ENCODE results near the gene APBA2.

Gene APBA2

DNA sequence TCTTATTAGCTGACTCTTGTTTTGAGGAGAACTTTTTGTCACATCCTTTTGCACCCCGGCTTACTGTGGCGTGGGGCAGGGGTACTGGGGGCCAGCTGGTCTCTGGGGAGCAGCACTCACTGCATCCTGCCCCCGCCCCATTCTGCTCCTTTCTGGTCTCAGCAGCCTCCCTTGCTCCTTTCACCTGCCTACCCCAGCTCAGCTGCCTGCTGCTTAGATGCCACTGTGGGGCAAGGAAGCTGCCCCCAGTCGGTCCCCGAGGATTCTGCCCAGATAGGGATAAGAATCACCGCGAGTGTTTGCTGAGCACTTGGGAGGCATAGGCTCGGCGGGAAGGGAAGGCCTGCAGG is 32.0 kb downstream of the APBA2 start:
- no peak for DNase-seq

DNA sequence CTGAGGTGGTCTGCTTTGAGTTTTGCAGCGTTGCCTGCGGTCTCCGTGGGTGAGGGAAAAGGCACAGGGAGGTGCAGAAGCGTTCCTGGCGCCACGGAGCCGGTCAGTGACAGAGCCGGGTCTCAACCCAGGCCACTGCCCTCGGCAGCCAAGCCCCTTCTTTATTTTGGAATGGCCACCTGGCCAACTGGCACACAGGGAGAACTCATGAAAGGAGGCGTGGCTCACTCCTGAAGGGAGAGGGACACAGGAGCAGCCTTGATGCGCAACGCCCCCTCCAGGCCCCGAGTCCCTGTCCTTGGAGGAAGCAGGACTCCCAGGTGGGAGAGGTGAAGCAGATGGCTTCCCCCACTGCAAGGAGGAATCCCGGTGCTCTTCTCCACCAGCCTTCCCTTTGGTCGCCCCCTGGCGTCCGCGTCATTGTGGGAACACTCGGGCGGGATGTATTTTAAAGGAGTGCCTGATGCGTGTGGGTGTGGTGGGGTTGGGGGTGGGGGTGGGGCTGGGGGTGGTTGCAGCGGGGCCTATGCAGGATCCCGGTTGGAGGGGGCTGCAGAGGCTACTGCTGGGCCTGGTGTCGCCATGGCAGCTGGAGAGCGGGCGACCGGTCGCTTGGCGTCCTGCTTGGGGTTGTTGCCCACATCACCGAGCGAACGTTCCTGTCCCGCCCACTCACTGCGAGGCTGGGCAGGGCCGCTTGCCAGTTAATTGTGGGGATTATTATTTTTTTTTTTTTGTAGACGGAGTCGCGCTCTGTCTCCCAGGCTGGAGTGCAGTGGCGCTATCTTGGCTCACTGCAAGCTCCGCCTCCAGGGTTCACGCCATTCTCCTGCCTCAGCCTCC is 32.6 kb downstream of the APBA2 start:
- DNase-seq = no peak

DNA sequence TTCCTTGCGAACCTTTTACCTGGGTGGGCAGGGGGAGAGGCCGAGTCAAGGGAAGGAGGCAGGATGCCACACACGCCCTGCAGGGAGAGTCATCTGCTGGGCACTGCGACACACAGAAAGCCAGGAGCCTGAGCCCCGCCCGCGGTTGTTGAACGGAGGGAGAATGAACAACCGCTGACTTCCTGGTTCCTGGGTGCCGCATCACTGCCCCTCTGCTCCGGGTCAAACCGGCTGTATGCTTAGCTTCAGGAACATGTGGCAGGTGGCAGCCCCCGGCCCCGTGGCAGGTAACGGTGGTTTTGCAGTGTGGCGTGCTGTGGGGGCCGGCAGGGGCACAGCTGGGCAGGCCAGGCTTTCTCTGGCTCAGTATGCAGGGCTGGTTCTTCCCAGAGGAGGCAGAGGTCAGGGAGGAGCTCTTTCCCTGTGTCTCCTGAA is 33.4 kb downstream of the APBA2 start:
- peak in 1 of 2 donors; percentile 12 for DNase-seq

DNA sequence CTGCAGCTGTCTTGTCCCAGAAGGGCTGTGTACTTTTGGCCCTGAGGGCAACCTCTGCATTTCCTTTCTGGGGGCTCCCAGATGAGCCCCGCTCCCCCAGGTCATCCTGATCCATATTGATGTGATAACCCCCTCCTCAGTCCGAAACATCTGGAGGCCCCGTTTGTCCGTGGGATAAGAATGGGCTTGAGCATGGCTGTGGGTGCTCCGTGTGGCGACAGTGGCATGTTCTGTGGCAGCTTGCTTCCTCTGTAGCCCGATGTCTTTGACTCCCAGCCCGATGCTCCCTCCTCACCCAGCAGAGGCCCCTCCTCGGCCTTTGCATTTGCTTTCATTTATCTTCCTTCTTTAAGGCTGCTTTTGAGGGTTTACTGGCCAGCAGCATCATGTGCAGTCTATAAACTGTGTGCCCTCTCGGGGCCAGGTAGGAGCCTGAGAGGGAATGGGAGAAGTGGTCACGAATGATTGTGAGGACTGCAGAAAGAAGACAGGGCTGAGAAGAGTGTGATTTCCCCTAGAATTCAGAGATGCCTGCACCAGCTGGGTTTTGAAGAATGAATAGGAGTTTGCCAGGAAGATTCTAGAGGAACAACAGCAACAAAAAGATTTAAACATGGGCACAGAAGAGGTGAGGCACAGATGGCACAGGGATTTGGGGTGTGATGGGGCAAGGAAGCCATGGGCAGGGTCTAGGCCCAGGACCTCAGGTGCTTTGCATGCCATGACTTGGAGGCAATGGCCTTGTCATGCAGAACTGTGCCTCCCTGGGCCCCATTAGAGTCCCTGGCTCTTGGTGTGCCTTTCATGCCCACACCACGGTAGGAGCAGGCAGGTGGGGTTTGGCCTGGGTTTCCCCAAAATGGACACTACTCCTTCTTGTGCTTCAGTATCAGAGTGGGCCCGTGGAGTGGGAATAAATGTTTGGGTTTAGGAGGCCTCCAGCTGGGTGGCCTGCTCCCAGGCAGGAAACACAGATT is 34.2 kb downstream of the APBA2 start:
- DNase-seq = no peak

DNA sequence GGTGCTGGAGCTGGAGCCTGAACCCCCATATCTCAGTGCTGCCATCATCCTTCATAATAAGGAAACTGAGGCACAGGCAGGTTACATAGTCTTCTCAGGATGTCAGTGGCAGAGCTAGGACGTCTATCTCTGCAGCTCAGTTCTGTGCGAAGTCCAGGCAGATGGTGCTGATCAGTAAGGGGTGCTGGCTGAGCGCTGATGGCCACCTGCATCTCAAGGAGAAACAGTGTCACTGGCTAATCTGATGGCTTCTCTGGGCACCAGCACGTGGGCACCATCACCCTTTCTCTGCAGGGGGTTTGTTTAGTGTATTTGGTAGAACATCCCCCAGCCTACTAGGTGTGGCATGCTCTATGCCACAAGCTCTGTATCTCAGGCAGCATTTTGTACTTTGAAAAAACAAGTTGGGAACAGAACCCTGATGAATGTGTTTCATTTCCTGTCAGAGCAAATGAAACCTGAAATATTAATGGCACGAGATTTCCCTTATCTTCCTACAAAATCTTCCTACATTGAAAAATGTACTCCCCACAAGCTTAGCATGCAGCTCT is 35.1 kb downstream of the APBA2 start:
- no peak for DNase-seq

DNA sequence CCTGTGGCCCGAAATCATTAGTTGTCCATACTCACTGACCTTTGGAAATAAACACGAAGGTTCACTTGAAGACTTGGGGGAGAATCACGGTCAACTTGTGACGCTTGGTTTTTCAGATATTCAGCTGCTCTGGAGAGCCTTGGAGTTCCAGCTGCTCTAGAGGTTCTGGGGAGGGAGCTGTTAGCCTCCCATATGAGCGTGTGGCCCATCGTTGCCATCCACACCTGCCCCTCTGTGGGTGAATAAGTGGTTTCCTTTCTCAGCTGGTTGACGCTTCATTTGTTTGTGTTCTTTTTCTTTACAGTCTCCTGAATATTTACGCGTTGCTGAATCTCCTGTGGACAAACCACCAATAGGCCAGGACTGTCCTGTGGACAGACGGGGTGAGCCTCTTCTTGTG is 35.6 kb downstream of the APBA2 start:
- DNase-seq = no peak

DNA sequence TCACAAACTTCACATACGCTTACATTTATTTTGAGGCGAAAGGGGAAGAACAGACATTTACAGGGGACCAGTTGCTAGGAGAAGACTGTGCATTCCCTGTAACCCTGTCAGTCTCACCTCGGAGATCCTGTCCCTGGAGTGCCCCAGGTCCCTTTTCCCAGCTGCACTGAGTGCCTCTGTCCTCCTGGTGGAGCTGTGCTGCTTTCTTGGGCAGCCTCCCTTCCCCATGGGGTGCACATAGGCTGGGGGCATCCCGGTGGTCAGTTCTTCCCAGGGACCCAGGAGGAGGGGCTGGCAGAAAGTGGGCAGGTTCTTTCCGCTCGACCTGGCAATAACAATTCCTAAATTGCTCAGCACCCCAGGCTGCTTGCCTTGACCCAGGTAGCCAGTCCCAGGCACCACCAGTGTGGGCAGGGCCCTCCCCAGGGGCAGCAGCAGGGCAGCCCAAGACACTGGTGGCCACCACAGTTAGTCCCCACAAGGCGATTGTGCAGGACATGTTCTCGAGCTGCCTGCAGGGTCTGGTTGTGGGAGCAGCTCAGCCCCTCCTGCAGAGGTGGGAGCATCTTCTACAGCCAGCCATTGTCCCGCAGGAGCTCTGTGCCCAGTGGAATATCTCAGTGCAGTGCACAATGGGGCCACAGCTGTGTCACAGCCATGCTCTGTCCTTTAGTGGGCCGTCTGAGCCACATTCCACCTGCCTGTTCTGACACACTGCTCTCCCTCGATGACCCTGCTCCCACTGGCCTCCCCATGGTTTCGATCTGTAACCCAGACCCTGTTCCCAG is 36.3 kb downstream of the APBA2 start:
- DNase-seq = no peak

DNA sequence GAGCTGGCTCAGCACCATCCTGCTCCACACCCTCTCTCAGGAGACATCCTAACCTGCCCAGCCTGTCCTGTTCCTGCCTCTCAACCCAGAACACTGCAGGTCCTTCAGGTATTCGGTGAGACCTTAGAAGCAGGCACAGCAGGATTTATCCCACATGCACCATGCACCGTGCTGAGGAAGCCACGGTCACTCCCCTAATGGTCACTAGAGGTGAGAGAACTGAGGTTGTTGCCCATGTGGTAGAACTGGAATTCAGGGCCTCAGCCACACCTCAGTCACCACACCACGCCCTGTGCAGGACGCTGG is 36.9 kb downstream of the APBA2 start:
- DNase-seq = no peak

DNA sequence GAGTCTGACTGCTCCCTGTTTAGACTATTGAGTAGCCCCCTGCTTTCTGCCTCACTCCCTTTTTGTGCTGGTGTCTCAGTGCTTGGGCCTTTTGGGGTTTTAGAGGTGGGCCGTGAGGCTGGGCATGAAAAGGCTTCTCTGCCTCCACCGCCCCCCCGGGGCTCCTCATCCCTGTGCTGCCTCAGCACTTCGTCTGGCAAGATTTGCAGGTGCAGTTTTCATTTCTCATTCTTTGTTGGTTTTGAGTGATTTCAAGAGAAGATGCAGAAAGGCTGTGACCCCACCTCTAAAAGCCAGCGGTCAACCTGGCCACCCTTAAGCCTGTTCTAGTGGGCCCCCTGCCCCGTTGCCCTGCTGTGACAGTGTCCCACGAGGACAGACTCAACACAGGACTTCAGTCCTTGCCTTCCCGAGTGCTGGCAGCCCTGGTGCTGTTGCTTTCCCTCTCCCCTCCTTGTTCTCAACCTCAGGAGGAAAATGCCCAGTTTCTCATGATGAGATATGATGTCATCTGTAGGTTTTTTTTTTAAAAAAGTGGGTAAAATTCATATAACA is 38.0 kb downstream of the APBA2 start:
- DNase-seq = no peak

DNA sequence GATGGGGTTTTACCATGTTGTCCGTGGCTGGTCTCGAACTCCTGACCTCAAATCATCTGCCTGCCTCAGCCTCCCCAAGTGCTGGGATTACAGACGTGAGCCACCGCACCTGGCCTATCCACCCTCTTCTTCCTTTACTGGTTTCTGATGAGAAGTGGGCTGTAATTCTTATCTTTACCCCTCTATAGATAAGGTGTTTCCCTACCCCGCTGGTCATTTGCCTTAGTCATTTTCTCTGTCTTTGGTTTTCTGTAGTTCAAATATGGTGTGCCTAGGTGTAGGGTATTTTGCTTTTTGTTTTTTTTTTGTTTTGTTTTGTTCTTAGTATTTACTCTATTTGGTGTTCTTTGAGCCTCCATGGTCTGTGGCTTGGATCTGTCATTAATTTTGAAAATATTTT is 41.3 kb downstream of the APBA2 start:
- DNase-seq = no peak

DNA sequence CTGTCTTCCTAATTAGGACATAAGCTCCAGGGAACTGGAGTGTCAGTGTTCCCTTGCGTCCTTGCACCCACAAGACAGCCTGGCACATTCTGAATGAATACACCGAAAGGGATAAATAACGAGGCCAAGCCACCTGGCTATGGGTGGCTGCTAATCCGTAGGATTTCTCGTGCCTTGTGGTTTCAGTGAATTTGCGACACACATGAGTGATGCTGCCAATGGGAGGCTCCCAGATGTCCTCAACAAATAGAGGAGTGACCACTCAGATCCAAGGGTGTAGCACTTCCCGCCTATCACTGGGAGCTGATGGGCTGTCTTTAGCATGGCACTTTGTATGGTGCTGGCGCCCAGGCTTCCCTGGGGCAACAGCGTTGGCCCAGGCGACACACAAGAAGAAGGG is 43.4 kb downstream of the APBA2 start:
- no peak for DNase-seq

DNA sequence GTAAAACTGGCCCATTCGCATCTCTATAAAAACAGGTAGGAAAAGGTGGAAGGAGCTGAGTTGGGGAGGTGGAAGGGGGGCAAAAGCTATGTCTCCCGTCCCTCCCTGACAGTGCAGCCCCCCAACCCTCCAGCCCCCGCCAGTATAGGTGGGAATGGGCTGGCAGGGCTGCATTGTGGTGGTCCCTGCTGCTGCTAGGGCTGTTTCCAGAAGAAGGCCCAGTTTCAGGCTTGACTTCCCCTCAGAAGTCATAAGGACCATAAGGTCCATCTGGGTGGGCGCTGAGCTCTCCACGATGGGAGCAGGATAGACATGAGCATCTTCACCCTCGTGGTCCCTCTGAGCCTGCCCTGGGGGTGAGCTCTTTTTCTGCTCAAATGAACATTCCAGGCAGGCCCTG is 44.2 kb downstream of the APBA2 start:
- no peak for DNase-seq

DNA sequence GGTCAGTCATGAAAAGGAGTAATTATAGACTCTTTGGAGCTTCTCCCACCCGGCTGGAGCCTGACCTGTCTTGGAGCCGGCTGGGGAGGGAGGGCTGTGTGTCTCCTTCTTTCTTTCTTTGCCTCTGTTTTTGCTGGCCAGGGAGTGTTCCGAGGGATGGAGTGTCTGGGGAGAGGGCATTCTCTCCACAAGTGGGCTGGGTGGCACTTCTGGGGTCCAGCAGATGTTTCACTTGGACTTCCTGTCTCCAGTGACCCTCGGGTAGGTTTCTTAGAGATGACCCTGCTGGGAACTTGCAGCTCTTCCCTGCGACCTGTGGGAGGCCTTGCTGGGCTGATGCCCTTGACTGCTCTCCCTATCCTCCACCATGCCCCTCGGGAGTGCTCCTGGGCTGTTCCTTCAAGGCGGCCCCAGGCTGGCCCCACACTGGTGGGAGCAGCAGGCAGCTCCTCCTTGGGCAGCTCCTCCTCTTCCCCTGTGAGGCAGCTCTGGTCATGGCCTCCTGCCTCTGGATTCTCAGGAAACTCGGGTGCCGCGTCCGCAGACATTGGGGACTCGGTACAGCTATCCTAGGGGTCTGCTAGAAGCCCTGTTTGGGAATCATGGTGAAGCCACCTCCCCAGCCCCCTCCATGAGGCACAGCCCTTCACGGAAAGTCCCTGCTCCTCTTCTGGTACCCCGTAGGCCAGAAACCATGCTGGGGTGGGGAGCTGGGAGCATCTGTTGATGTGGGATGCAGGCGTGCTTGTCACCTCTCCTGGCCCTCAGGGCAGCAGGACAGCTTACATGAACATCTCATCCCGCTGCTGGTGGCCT is 44.9 kb downstream of the APBA2 start:
- no peak for DNase-seq

DNA sequence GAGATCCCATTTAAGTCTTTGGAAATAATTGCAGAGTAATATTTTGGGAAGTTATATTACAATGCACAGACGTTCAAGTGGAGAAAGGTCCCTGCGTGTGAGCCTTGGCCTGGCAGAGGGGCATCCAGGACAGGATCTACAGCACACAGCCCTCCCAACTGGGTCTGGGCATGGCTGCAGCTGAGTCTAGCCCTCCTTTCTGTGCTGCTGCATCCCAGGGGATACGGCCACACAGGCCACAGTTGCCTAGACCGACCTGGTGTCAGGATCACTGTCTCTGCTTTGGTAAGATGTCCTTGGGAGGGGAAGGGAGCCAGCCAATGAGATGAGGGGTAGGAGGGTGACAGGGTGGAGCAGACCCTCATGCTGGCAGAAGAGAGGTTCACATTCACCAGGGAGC is 46.1 kb downstream of the APBA2 start:
- no peak for DNase-seq

DNA sequence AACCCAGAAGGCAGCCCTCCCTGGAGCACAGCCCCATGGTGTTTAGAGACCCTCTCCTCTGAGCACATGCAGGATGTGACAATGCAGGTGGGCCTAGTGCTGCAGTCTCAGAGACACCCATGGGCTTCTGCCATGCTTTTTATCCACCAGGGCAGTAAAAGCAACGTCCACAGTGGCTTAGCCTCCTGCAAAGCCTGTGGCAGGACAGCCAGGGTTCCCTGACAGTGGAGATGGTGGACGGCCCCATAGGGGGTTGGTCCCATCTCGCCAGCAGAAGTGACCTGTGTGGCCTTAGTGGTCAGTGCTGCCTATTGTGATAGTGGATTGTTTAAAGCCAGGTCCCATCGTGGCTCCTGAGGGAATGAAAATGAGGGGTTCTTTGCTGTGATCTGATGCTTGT is 46.6 kb downstream of the APBA2 start:
- no peak for DNase-seq

DNA sequence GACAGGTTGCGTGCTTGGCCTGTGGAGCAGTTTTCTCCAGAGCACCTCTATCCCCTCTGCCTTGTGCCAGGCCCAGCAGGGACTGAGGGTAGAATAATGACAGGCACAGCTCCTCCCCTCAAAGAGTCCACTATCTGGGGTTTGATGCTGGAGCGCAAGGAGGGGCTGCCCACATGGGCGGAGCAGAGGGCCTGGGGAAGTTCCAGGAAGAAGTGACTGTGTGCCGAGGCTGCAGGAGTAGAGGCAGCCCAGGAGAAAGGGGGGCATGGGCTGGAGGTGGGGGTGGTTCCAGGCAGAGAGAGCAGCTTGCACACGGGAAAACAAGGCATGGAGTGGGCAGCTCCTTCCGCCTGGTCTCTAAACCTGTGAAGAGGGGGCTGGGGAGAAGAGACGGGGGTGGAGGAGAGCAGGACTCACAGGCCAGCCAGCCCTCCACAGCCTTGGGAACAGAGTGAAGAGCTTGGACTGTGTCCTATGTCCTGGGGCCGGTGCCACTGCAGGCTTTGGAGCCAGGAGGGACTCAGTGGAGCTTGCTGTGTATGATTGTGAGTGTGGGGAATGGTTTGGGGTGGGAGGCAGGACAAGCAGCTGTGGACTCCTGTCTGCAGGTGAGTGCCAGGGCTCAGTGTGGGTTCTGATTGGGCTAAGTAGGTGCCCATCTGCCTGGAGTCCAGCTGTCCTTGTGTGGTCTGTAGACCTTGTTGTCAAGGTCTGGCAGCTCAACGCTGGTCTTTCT is 48.1 kb downstream of the APBA2 start:
- DNase-seq = no peak

DNA sequence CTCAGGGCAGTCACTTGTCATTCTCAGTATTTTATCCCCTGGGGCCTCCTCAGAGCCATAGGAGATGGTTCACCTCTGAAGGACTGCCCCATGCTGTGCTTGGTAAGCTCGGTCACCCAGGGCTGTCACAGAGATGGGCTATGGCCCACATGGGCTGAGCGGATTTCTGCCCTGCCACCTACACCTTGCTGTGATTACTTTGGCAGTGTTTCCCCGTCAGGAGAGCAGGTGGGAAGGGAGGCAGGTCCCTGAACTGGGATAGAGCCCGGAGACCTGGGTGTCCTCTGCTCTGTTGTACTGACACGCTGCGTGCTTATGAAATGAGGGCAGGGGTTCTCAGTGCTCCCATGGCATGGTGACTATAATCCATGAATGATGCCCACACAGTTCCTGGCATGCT is 48.9 kb downstream of the APBA2 start:
- no peak for DNase-seq

DNA sequence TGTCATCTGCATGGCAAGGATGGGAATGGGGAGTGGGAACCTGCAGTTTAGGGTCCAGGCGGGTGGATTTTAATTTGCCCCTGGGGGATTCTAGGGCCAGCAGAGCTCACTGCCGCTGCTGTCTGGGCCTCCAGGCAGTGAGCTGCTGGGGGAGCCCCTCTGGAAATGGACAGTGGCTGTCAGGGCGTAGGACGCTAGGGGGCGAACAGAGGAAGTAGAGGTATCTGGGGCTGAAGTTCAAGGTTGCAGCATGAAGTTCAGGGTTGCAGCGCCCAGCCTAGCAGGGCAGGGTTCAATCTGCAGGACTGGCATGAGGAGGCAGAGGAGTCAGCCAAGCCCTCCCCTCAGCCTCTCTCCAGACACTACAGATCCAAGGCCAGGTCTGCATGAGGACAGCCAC is 49.5 kb downstream of the APBA2 start:
- DNase-seq = peak; percentile 31 to 48

DNA sequence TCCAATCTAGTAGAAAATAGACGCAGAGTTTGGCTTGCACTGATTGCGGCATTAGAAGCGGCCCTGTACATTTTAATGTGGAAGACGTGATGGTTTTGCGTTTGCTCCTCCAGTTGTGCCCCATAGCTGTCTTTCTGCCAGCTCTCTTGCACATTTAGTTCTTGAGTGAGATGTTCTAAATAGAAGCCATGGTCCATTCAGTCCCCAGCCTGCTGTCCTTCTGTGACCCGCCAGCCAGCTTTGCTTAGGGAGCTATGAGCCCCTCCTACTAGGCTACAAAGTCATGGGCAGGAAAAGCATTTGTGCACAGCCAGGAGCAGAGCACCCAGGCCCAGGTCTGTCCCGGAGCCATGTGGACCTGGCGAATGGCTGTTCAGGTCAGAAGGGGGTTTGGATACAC is 50.3 kb downstream of the APBA2 start:
- DNase-seq = no peak

DNA sequence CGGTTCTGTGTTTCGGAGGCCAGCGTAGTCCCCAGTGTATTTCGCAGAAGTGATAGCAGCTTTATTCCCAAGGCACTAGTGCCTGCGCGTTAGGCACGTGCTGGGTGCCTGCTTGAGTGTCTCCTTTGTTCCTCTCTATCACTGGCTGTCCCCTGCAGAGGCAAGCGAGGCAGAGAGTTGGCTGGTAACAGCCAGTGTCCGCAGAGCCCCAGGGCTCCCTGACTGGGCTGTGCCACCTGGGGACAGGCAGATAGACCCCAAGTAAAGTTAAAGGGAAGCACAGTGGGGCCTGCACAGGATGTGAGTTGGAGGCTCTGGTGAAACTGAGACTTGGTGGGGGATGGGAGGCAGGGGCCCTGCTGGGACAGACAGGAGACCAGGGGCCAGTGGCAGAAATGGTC is 50.7 kb downstream of the APBA2 start:
- DNase-seq = no peak

DNA sequence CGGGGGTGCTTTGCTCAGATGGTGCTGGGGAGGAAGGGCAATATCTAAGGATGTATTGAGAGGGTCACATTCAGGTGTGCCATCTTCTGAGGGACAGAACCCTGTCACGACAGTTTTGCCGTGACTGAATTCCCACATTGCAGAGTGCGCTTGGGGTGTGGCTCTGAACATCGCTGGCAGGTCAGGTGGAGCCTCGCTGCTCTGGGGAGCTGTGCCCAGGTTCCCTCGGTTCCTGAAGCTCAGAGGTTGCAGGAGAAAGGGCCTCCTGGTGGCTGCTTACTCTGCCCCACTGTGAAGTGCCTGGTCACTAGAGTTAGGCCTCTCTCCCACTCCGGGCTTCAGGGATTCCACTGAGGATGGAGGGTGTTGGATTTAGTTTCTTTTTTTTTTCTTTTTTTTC is 51.5 kb downstream of the APBA2 start:
- no peak for DNase-seq
